Loucy (cell line): ENCODE data around the gene HLA-DRB1.
"Not testable (repeated sequence)": the region's sequence is repeated elsewhere in the genome, so short reads cannot be mapped to it uniquely, and the experiment has no call there.

ENCODE experiments used
- H2AFZ ChIP-seq: fragments of 200-600 bp; sonication (generic); 2 replicates; pipeline ENCODE4 v1.6.0; 2016; ENCODE audit warnings: antibody characterized with exemption, mild to moderate bottlenecking, low read length, moderate library complexity
- H3F3A ChIP-seq: fragments of 200-600 bp; 2 replicates; pipeline ENCODE4 v1.6.0; 2016; ENCODE audit warnings: antibody characterized with exemption, low read depth, mild to moderate bottlenecking
- H3K27me3 ChIP-seq: fragments of 200-600 bp; sonication (generic); 2 replicates; pipeline ENCODE4 v1.6.1; 2014; ENCODE audit warnings: low read length, mild to moderate bottlenecking; ENCODE audit not compliant: insufficient read depth, poor library complexity, severe bottlenecking
- H3K36me3 ChIP-seq: fragments of 200-600 bp; sonication (generic); 2 replicates; pipeline ENCODE4 v1.6.1; 2016; ENCODE audit warnings: low read length; ENCODE audit not compliant: insufficient read depth
- H3K4me1 ChIP-seq: fragments of 200-600 bp; sonication (generic); 2 replicates; pipeline ENCODE4 v1.5.1; 2014; ENCODE audit warnings: low read length, mild to moderate bottlenecking; ENCODE audit not compliant: insufficient read depth, poor library complexity, severe bottlenecking
- H3K4me2 ChIP-seq: fragments of 200-600 bp; sonication (generic); 2 replicates; pipeline ENCODE4 v1.6.0; 2014; ENCODE audit warnings: antibody characterized with exemption, low read length, low read depth, mild to moderate bottlenecking; ENCODE audit not compliant: poor library complexity, severe bottlenecking
- H3K4me3 ChIP-seq: fragments of 200-600 bp; sonication (generic); 2 replicates; pipeline ENCODE4 v1.5.1; 2014; ENCODE audit warnings: low read length, mild to moderate bottlenecking, mixed read lengths; ENCODE audit not compliant: poor library complexity, severe bottlenecking
- H3K79me2 ChIP-seq: fragments of 200-600 bp; sonication (generic); 2 replicates; pipeline ENCODE4 v1.6.1; 2014; ENCODE audit warnings: low read length; ENCODE audit not compliant: insufficient read depth
- H3K9ac ChIP-seq: fragments of 200-600 bp; sonication (generic); 2 replicates; pipeline ENCODE4 v1.6.0; 2014; ENCODE audit warnings: mild to moderate bottlenecking, low read depth, low read length, moderate library complexity; ENCODE audit not compliant: poor library complexity, severe bottlenecking
- H3K9me2 ChIP-seq: fragments of 200-600 bp; sonication (generic); replicated peaks from 2 replicates; pipeline ENCODE4 v1.6.1; 2016; ENCODE audit warnings: low read depth, low read length, mixed read lengths
- H3K9me3 ChIP-seq: fragments of 200-600 bp; sonication (generic); 2 replicates; pipeline ENCODE4 v1.6.1; 2014; ENCODE audit warnings: mild to moderate bottlenecking, antibody characterized with exemption, low read length, low read depth; ENCODE audit not compliant: insufficient read depth
- H4K20me1 ChIP-seq: fragments of 200-600 bp; sonication (generic); 2 replicates; pipeline ENCODE4 v1.6.0; 2014; ENCODE audit warnings: antibody characterized with exemption, low read length, mild to moderate bottlenecking; ENCODE audit not compliant: insufficient read depth, poor library complexity, severe bottlenecking
- EZH2phosphoT487 ChIP-seq: fragments of 200-600 bp; IDR thresholded peaks from 2 replicates; pipeline ENCODE4 v1.6.1; 2018; ENCODE audit warnings: antibody characterized with exemption, mild to moderate bottlenecking, moderate library complexity, borderline replicate concordance
- TF ChIP-seq, protein P1 (sequence below): fragments of 200-600 bp; sonication (generic); conservative IDR thresholded peaks from 2 replicates; pipeline ENCODE4 v1.5.1; 2014; ENCODE audit warnings: mild to moderate bottlenecking, antibody characterized with exemption, low read length

The HLA-DRB1 gene

DNA sequence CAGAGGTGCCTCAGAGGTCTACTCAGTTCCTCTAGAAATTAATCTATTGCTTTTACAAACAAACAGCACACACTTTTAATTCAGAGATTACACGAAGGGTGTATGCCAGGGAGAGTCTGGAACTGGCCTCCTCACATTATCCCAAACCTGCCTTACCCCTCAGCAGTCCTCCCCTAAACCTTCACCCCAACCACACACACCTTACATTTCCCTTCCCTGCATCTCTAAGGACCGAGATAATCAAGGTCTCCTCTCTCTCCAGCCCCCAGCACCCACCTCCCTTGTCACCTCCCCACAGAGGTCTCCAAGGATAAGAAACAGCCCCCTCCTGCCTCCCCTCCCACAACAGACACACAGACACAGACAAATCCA lies 6.1 kb downstream of the HLA-DRB1 start:
- H4K20me1 ChIP-seq: no peaks in the 10 kb centered on the region
- H3K9ac ChIP-seq: no peak overlapping the region
- no peaks in the 10 kb centered on the region for H3K27me3 ChIP-seq
- H3F3A ChIP-seq: no peaks in the 10 kb centered on the region
- no peak overlapping the region for H2AFZ ChIP-seq
- no peak overlapping the region for H3K4me3 ChIP-seq
- H3K9me2 ChIP-seq: no peaks in the 10 kb centered on the region
- no peak overlapping the region for H3K4me2 ChIP-seq
- peaks cover 3% of the 10 kb centered on the region for H3K4me1 ChIP-seq
- H3K9me3 ChIP-seq: no peaks in the 10 kb centered on the region
- no peaks in the 10 kb centered on the region for H3K36me3 ChIP-seq
- no peak for TF ChIP-seq EZH2phosphoT487
- no peaks in the 10 kb centered on the region for H3K79me2 ChIP-seq

DNA sequence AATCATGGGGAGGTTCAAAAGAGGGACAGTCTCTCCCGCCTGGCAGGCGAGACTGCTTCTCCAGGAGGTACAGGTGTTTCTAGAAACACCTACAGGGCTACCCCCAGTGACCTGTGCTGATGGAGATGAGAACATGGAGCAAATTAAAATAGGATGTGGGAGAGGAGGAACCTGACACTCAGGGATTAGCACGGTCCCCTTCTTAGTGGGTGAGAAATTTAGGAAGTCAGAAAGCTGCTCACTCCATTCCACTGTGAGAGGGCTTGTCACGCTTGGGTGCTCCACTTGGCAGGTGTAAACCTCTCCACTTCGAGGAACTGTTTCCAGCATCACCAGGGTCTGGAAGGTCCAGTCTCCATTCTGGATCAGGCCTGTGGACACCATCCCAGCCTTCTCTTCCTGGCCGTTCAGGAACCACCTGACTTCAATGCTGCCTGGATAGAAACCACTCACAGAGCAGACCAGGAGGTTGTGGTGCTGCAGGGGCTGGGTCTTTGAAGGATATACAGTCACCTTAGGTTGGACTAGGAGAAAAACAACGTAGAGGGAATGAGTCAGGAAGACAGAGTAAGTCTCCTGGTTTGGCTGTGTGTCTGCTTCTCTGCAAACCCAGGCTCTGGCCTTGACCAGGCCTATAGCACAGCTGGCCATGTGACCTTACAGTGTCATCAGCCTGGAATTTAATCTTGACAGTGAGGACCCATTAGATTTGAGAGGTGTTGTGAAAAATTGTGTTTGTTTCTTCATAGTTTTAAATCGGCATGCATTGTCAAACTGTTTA lies 8.1 kb downstream of the HLA-DRB1 start:
- H3K9ac ChIP-seq: no peak overlapping the region
- H3K9me3 ChIP-seq: no peaks in the 10 kb centered on the region
- no peak overlapping the region for H3K4me2 ChIP-seq
- peaks cover 3% of the 10 kb centered on the region for H3K4me1 ChIP-seq
- no peak for TF ChIP-seq EZH2phosphoT487
- TF ChIP-seq, protein P1, sequence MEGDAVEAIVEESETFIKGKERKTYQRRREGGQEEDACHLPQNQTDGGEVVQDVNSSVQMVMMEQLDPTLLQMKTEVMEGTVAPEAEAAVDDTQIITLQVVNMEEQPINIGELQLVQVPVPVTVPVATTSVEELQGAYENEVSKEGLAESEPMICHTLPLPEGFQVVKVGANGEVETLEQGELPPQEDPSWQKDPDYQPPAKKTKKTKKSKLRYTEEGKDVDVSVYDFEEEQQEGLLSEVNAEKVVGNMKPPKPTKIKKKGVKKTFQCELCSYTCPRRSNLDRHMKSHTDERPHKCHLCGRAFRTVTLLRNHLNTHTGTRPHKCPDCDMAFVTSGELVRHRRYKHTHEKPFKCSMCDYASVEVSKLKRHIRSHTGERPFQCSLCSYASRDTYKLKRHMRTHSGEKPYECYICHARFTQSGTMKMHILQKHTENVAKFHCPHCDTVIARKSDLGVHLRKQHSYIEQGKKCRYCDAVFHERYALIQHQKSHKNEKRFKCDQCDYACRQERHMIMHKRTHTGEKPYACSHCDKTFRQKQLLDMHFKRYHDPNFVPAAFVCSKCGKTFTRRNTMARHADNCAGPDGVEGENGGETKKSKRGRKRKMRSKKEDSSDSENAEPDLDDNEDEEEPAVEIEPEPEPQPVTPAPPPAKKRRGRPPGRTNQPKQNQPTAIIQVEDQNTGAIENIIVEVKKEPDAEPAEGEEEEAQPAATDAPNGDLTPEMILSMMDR: no peak
- H3K79me2 ChIP-seq: no peaks in the 10 kb centered on the region
- no peaks in the 10 kb centered on the region for H3K9me2 ChIP-seq
- H3K36me3 ChIP-seq: no peaks in the 10 kb centered on the region
- no peaks in the 10 kb centered on the region for H3F3A ChIP-seq
- no peak overlapping the region for H3K4me3 ChIP-seq
- H3K27me3 ChIP-seq: no peaks in the 10 kb centered on the region
- H2AFZ ChIP-seq: no peak overlapping the region
- H4K20me1 ChIP-seq: no peaks in the 10 kb centered on the region

DNA sequence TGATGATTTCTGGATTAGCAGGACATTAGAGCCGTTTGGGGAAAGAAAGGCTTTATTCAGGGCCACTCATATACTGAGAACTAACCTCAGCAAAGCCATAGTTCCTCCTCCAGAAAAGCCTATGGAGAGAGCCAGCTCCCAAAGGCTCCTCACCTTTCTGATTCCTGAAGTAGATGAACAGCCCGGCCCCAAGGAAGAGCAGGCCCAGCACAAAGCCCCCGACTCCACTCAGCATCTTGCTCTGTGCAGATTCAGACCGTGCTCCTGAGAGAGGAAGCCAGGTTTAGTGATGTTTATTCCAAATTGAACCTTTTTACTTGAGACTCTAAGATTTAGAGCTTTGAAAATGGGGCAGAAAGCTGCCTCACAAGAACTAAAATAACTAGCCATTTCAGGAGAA lies 9.1 kb downstream of the HLA-DRB1 start:
- no peak overlapping the region for H3K4me2 ChIP-seq
- H3K9me3 ChIP-seq: no peaks in the 10 kb centered on the region
- no peaks in the 10 kb centered on the region for H3K27me3 ChIP-seq
- H3K79me2 ChIP-seq: no peaks in the 10 kb centered on the region
- H3F3A ChIP-seq: no peaks in the 10 kb centered on the region
- H4K20me1 ChIP-seq: no peaks in the 10 kb centered on the region
- H3K9ac ChIP-seq: no peak overlapping the region
- TF ChIP-seq EZH2phosphoT487: no peak
- TF ChIP-seq, protein P1: no peak
- H3K4me3 ChIP-seq: no peak overlapping the region
- H3K9me2 ChIP-seq: no peaks in the 10 kb centered on the region
- H3K36me3 ChIP-seq: no peaks in the 10 kb centered on the region
- peaks cover 3% of the 10 kb centered on the region for H3K4me1 ChIP-seq
- no peak overlapping the region for H2AFZ ChIP-seq

DNA sequence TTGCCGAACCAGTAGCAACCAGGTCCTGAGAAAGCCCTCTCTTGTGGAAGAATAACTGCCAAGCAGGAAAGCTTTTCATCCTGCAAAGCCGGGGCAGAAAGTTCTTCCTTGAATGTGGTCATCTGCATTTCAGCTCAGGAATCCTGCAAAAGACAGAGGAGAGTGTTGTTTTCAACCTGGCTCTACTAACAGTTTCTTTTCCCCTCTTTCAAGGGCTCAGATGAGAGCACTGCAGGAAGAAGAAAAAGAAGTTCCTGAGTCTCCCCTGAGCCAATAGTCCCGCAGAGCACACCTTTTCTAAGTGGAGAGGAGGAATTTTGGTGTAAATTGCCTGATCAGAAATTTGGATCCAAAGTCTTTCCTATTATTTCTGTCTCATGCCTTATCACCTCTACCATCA lies 10.7 kb downstream of the HLA-DRB1 start:
- H3K9me2 ChIP-seq: no peaks in the 10 kb centered on the region
- peak overlapping the region; percentile 32; the same call in 1 of the 2 replicates for H2AFZ ChIP-seq
- H3F3A ChIP-seq: no peaks in the 10 kb centered on the region
- H3K9ac ChIP-seq: no peak overlapping the region
- no peaks in the 10 kb centered on the region for H4K20me1 ChIP-seq
- H3K79me2 ChIP-seq: no peaks in the 10 kb centered on the region
- H3K36me3 ChIP-seq: no peaks in the 10 kb centered on the region
- no peak overlapping the region for H3K4me2 ChIP-seq
- no peaks in the 10 kb centered on the region for H3K27me3 ChIP-seq
- no peaks in the 10 kb centered on the region for H3K9me3 ChIP-seq
- H3K4me1 ChIP-seq: peaks cover 3% of the 10 kb centered on the region
- H3K4me3 ChIP-seq: no peak overlapping the region
- TF ChIP-seq, protein P1: no peak
- TF ChIP-seq EZH2phosphoT487: no peak

DNA sequence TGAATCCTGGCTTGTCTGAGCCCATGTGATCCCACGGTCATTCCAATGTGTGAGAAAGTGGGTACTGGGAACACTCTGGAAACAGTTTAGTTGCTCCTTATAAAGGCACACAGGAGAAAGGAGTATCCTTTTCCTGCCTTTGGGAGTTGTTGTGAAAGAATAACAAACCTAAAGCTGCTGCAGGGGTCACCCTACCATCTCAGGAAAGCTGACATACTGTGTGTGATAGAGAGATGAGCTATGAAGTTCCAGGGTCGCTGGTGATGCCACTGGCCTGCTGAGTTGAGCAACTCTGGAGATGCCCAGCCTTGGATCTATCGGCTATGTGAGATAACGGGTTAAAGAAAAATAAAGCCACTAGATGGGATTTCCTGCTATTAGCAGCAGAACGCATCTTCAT lies 12.2 kb downstream of the HLA-DRB1 start:
- H2AFZ ChIP-seq, H3K9ac ChIP-seq, H4K20me1 ChIP-seq, H3K4me2 ChIP-seq, H3F3A ChIP-seq, H3K4me3 ChIP-seq, H3K79me2 ChIP-seq, H3K9me3 ChIP-seq, H3K27me3 ChIP-seq, H3K9me2 ChIP-seq, H3K4me1 ChIP-seq, H3K36me3 ChIP-seq: not testable (repeated sequence)
